ENCODE measurements around the gene TFCP2L1. TPM values are rescaled to one million over a fixed set of nuclear protein-coding genes. Genes with fewer than 3 reads are reported as not detected.

TFCP2L1 gene
- total and polyA plus RNA-seq, 2 experiments from 2014 or later: 0.94 to 6.4 TPM

- H3K9me2 ChIP-seq (ENCODE audit: insufficient read depth): no peaks in the 10 kb centered on the region
- Mint-ChIP-seq H3K4me3 (no peak overlapping the region), H3K27ac (no peak overlapping the region), H3K27me3 (ENCODE audit: insufficient read depth, low read depth, poor library complexity) (peaks cover 29% of the 10 kb centered on the region), H3K4me1 (peaks cover 12% of the 10 kb centered on the region), H3K36me3 (ENCODE audit: low read depth) (no peaks in the 10 kb centered on the region), H3K9me3 (no peaks in the 10 kb centered on the region)
- no peak overlapping the region for H3K4me3 ChIP-seq
- peaks cover 5% of the 10 kb centered on the region for H3K4me1 ChIP-seq (ENCODE audit: insufficient read depth)
- H3K4me2 ChIP-seq: no peak overlapping the region
- H3K27me3 ChIP-seq (ENCODE audit: insufficient read depth): peaks cover 19% of the 10 kb centered on the region
- no peaks in the 10 kb centered on the region for H3K36me3 ChIP-seq (ENCODE audit: insufficient read depth)
- H3F3A ChIP-seq (replicated peaks; ENCODE audit: low read depth): no peaks in the 10 kb centered on the region
- H2AFZ ChIP-seq: no peak overlapping the region
- H3K27ac ChIP-seq (ENCODE audit: low read depth): no peak overlapping the region
- no peaks in the 10 kb centered on the region for H4K20me1 ChIP-seq (replicated peaks; ENCODE audit: insufficient read depth)
- DNase-seq (ENCODE audit: low spot score): no peak
- ATAC-seq: no peak
- H3K79me2 ChIP-seq (replicated peaks; ENCODE audit: insufficient read depth): no peaks in the 10 kb centered on the region
- TF ChIP-seq POLR2AphosphoS5 (IDR thresholded peaks at IDR 0.05; ENCODE audit: low read depth) (no peak), ZNF114 (CRISPR knock-in tag; IDR thresholded peaks at IDR 0.05) (no peak), STAT1 (IDR thresholded peaks at IDR 0.05; ENCODE audit: unreplicated experiment) (no peak), CREB1 (CRISPR knock-in tag; IDR thresholded peaks at IDR 0.05; ENCODE audit: low read depth) (no peak)
These were observed 3.6 kb upstream of the TFCP2L1 start for GRCh38 chr2:121288454-121289231.

- peaks cover 26% of the 10 kb centered on the region for H3K27me3 ChIP-seq (ENCODE audit: insufficient read depth)
- no peak overlapping the region for H2AFZ ChIP-seq
- no peak overlapping the region for H3K4me2 ChIP-seq
- no peaks in the 10 kb centered on the region for H3K9me2 ChIP-seq (ENCODE audit: insufficient read depth)
- peaks cover 7% of the 10 kb centered on the region for H3K4me1 ChIP-seq (ENCODE audit: insufficient read depth)
- peaks cover 16% of the 10 kb centered on the region for H3K4me1 Mint-ChIP-seq
- no peak overlapping the region for H3K27ac Mint-ChIP-seq
- H3K79me2 ChIP-seq (replicated peaks; ENCODE audit: insufficient read depth): no peaks in the 10 kb centered on the region
- H3K27ac ChIP-seq (ENCODE audit: low read depth): no peak overlapping the region
- peaks cover 36% of the 10 kb centered on the region for H3K27me3 Mint-ChIP-seq (ENCODE audit: insufficient read depth, low read depth, poor library complexity)
- no peaks in the 10 kb centered on the region for H3K9me3 Mint-ChIP-seq
- no peaks in the 10 kb centered on the region for H3K36me3 ChIP-seq (ENCODE audit: insufficient read depth)
- H3K4me3 ChIP-seq: no peak overlapping the region
- H3K36me3 Mint-ChIP-seq (ENCODE audit: low read depth): no peaks in the 10 kb centered on the region
- no peak for ATAC-seq
- no peak overlapping the region for H3K4me3 Mint-ChIP-seq
- H3F3A ChIP-seq (replicated peaks; ENCODE audit: low read depth): no peaks in the 10 kb centered on the region
- no peaks in the 10 kb centered on the region for H4K20me1 ChIP-seq (replicated peaks; ENCODE audit: insufficient read depth)
- DNase-seq (ENCODE audit: low spot score): no peak
- TF ChIP-seq REST (IDR thresholded peaks at IDR 0.05; ENCODE audit: unreplicated experiment) (no peak), ZNF114 (CRISPR knock-in tag; IDR thresholded peaks at IDR 0.05) (no peak), CTCF (conservative IDR thresholded peaks at IDR 0.05; ENCODE audit: low read depth in 2 of 2) (no peak), EZH2phosphoT487 (IDR thresholded peaks at IDR 0.05; ENCODE audit: unreplicated experiment) (no peak), POLR2AphosphoS5 (IDR thresholded peaks at IDR 0.05; ENCODE audit: low read depth) (no peak), NANOG (IDR thresholded peaks at IDR 0.05; ENCODE audit: borderline replicate concordance) (no peak), JUNB (IDR thresholded peaks at IDR 0.05; ENCODE audit: unreplicated experiment) (no peak), ETS1 (IDR thresholded peaks at IDR 0.05) (no peak)
These were observed 3.0 kb upstream of the TFCP2L1 start for GRCh38 chr2:121287956-121288355.

Measured in GM23338 (cell line).